Stomach (tissue), 4 donors: ENCODE results near the gene DTX3L.

Source experiments
- CTCF ChIP-seq, 7 experiments: fragments of 450-650 bp in 4 of 7; fragments of 200-600 bp in 3 of 7; sonication (generic) in 3 of 7; IDR thresholded peaks; one replicate each; pipeline ENCODE4 v1.5.1; 2016 to 2019; ENCODE audit warnings: antibody characterized with exemption in 7 of 7, control low read depth in 2 of 7, mild to moderate bottlenecking in 1 of 7
- POLR2A ChIP-seq, 4 donors: fragments of 450-650 bp; IDR thresholded peaks; one replicate each; pipeline ENCODE4 v1.6.1; 2016; ENCODE audit warnings: antibody characterized with exemption in 4 of 4, control low read depth in 2 of 4, mild to moderate bottlenecking in 1 of 4, moderate library complexity in 1 of 4

DNA sequence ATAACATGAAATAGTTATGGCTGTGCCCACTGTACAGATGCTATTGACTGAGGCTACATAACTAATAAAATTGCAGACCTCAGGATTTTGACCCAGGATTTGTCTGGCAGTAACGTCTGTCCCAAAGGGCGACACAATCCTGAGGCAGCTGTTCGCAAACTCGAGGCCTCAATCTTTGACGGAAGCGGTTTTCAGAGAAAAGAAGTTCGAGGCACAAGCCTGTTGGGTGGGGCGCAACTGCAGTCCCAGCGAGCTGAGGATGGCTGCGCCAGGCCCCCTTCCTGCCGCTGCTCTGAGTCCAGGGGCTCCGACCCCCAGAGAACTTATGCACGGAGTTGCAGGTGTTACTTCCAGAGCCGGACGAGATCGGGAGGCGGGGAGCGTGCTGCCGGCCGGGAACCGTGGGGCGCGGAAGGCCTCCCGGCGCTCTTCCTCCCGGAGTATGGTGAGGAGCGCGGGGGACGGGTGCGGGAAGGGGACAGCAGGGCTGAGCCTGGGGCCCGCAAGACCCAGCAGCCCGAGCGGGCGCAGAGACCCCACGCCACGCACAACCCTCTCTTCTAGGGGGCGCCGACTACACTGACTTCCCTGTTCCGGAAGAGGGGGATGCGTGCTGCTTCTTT lies 13.4 kb downstream of the DTX3L start, which contains the start of gene PARP15:
- TF ChIP-seq POLR2A (IDR thresholded peaks at IDR 0.05) (no peak), CTCF (IDR thresholded peaks at IDR 0.05) (no peak)
